ENCODE results near the gene GALNT7.

GALNT7 gene

GRCh38 chr4:173174184-173174583, 5.6 kb downstream of the GALNT7 start:
- no peak for TF ChIP-seq GATA3 (IDR thresholded peaks at IDR 0.05; ENCODE audit: low read depth, low read length)
- no peak for TF ChIP-seq GATA2 (IDR thresholded peaks at IDR 0.05; ENCODE audit: low read depth, low read length)

GRCh38 chr4:173174594-173175012, 6.0 kb downstream of the GALNT7 start:
- TF ChIP-seq GATA3 (IDR thresholded peaks at IDR 0.05; ENCODE audit: low read depth, low read length) (no peak), GATA2 (IDR thresholded peaks at IDR 0.05; ENCODE audit: low read depth, low read length) (no peak)

- TF ChIP-seq GATA2 (IDR thresholded peaks at IDR 0.05; ENCODE audit: low read depth, low read length), result no peak
- no peak for TF ChIP-seq GATA3 (IDR thresholded peaks at IDR 0.05; ENCODE audit: low read depth, low read length)
Observed at GRCh38 chr4:173176010-173176409, 7.4 kb downstream of the GALNT7 start.

- TF ChIP-seq GATA2 (IDR thresholded peaks at IDR 0.05; ENCODE audit: low read depth, low read length), result no peak
- TF ChIP-seq GATA3 (IDR thresholded peaks at IDR 0.05; ENCODE audit: low read depth, low read length), result no peak
Observed at GRCh38 chr4:173177232-173177631, 8.6 kb downstream of the GALNT7 start.

GRCh38 chr4:173178144-173178543, 9.5 kb downstream of the GALNT7 start:
- no peak for TF ChIP-seq GATA3 (IDR thresholded peaks at IDR 0.05; ENCODE audit: low read depth, low read length)
- TF ChIP-seq GATA2 (IDR thresholded peaks at IDR 0.05; ENCODE audit: low read depth, low read length), result no peak

GRCh38 chr4:173181848-173182247, 13.2 kb downstream of the GALNT7 start:
- TF ChIP-seq GATA2 (IDR thresholded peaks at IDR 0.05; ENCODE audit: low read depth, low read length) (no peak), GATA3 (IDR thresholded peaks at IDR 0.05; ENCODE audit: low read depth, low read length) (no peak)

GRCh38 chr4:173182403-173182802, 13.8 kb downstream of the GALNT7 start:
- TF ChIP-seq GATA2 (IDR thresholded peaks at IDR 0.05; ENCODE audit: low read depth, low read length) (no peak), GATA3 (IDR thresholded peaks at IDR 0.05; ENCODE audit: low read depth, low read length) (no peak)

- TF ChIP-seq GATA3 (IDR thresholded peaks at IDR 0.05; ENCODE audit: low read depth, low read length), result no peak
- no peak for TF ChIP-seq GATA2 (IDR thresholded peaks at IDR 0.05; ENCODE audit: low read depth, low read length)
Observed at GRCh38 chr4:173185847-173186510, 17.4 kb downstream of the GALNT7 start.

GRCh38 chr4:173187732-173188131, 19.1 kb downstream of the GALNT7 start:
- TF ChIP-seq GATA3 (IDR thresholded peaks at IDR 0.05; ENCODE audit: low read depth, low read length), result no peak
- no peak for TF ChIP-seq GATA2 (IDR thresholded peaks at IDR 0.05; ENCODE audit: low read depth, low read length)

GRCh38 chr4:173188648-173189047, 20.0 kb downstream of the GALNT7 start:
- TF ChIP-seq GATA2 (IDR thresholded peaks at IDR 0.05; ENCODE audit: low read depth, low read length), result no peak
- TF ChIP-seq GATA3 (IDR thresholded peaks at IDR 0.05; ENCODE audit: low read depth, low read length), result no peak

- no peak for TF ChIP-seq GATA3 (IDR thresholded peaks at IDR 0.05; ENCODE audit: low read depth, low read length)
- no peak for TF ChIP-seq GATA2 (IDR thresholded peaks at IDR 0.05; ENCODE audit: low read depth, low read length)
Observed at GRCh38 chr4:173189117-173189693, 20.6 kb downstream of the GALNT7 start.

- TF ChIP-seq GATA3 (IDR thresholded peaks at IDR 0.05; ENCODE audit: low read depth, low read length) (no peak), GATA2 (IDR thresholded peaks at IDR 0.05; ENCODE audit: low read depth, low read length) (no peak)
Observed at GRCh38 chr4:173191623-173192041, 23.0 kb downstream of the GALNT7 start.

- TF ChIP-seq GATA3 (IDR thresholded peaks at IDR 0.05; ENCODE audit: low read depth, low read length), result no peak
- TF ChIP-seq GATA2 (IDR thresholded peaks at IDR 0.05; ENCODE audit: low read depth, low read length), result no peak
Observed at GRCh38 chr4:173192375-173193162, 24.0 kb downstream of the GALNT7 start.

GRCh38 chr4:173194157-173194556, 25.5 kb downstream of the GALNT7 start:
- TF ChIP-seq GATA2 (IDR thresholded peaks at IDR 0.05; ENCODE audit: low read depth, low read length) (no peak), GATA3 (IDR thresholded peaks at IDR 0.05; ENCODE audit: low read depth, low read length) (no peak)

GRCh38 chr4:173195109-173195508, 26.5 kb downstream of the GALNT7 start:
- TF ChIP-seq GATA3 (IDR thresholded peaks at IDR 0.05; ENCODE audit: low read depth, low read length) (no peak), GATA2 (IDR thresholded peaks at IDR 0.05; ENCODE audit: low read depth, low read length) (no peak)
